Fibroblast of villous mesenchyme (primary cell): ENCODE data around the gene STX10. TPM values are rescaled to one million over a fixed set of nuclear protein-coding genes. Genes with fewer than 3 reads are reported as not detected.
A peak's percentile ranks its signal among the peaks of the same experiment; 100 is the strongest.

Experiments used
- DNase-seq: peaks from one replicate; pipeline ENCODE4 v3.0.0-alpha.2; 2010; ENCODE audit warnings: low read depth
- H3K4me3 ChIP-seq: 2 replicates; pipeline ENCODE4 v1.5.1; 2011; ENCODE audit warnings: low read depth, mild to moderate bottlenecking, low read length
- CTCF ChIP-seq: IDR thresholded peaks from 2 replicates; pipeline ENCODE4 v1.5.1; 2012; ENCODE audit warnings: low read depth, mild to moderate bottlenecking, low read length; ENCODE audit not compliant: insufficient read depth
- total RNA-seq: library from RNA; depleted of rRNA; stranded (reverse); fragments of >200 nt; gene quantifications from 2 replicates; pipeline ENCODE4 v1.2.3, GENCODE V29; 2012

Gene STX10
- total RNA-seq, 1 donor: 58.3 TPM

GRCh38 chr19:13097463-13098258 is 52.5 kb downstream of the STX10 start:
- peak overlapping the region; percentile 33 for H3K4me3 ChIP-seq
- DNase-seq: no peak
- TF ChIP-seq CTCF: no peak

- no peak for TF ChIP-seq CTCF
- no peak overlapping the region for H3K4me3 ChIP-seq
- no peak for DNase-seq
Observed at GRCh38 chr19:13097033-13097462, 53.1 kb downstream of the STX10 start.

- no peak overlapping the region for H3K4me3 ChIP-seq
- no peak for TF ChIP-seq CTCF
- DNase-seq: no peak
Observed at GRCh38 chr19:13095934-13096927, 53.9 kb downstream of the STX10 start.

GRCh38 chr19:13095393-13095784 is 54.8 kb downstream of the STX10 start:
- no peak for TF ChIP-seq CTCF
- DNase-seq: no peak
- no peak overlapping the region for H3K4me3 ChIP-seq

GRCh38 chr19:13094771-13095392 is 55.3 kb downstream of the STX10 start:
- no peak for TF ChIP-seq CTCF
- DNase-seq: no peak
- no peak overlapping the region for H3K4me3 ChIP-seq

- DNase-seq: no peak
- no peak overlapping the region for H3K4me3 ChIP-seq
- TF ChIP-seq CTCF: no peak
Observed at GRCh38 chr19:13094106-13094504, 56.1 kb downstream of the STX10 start.
